ENCODE results near the gene RNF115.

Gene RNF115

DNA sequence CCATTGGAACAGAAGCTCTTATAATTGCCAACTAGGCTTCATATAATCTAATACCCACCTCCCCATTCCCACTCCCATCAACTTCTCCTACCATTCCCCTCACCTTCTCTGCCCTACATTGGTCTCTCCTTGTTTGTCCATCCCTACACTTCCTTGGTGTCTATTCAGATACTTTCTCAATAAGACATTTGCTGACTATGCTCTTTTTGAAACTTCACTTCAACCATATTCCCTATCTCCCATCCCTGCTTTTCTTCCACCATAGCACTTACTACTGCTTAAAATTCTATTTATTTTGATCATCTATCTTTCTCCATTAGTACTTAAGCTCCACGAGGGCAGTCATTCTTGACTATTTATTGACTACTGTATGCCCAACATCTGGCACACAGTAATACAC is 64.2 kb downstream of the RNF115 start:
- DNase-seq (ENCODE audit: extremely low spot score): no peak
- TF ChIP-seq ELF4 (IDR thresholded peaks at IDR 0.05): no peak
- TF ChIP-seq HDGF (IDR thresholded peaks at IDR 0.05; ENCODE audit: borderline replicate concordance): no peak
- no peak for TF ChIP-seq BHLHE40 (IDR thresholded peaks at IDR 0.05; ENCODE audit: borderline replicate concordance)
- no peak for TF ChIP-seq ARNT (IDR thresholded peaks at IDR 0.05)
- no peak for TF ChIP-seq ZNF384 (IDR thresholded peaks at IDR 0.05)
- ChIA-PET POLR2A (no interaction called here), CTCF (no interaction called here)

DNA sequence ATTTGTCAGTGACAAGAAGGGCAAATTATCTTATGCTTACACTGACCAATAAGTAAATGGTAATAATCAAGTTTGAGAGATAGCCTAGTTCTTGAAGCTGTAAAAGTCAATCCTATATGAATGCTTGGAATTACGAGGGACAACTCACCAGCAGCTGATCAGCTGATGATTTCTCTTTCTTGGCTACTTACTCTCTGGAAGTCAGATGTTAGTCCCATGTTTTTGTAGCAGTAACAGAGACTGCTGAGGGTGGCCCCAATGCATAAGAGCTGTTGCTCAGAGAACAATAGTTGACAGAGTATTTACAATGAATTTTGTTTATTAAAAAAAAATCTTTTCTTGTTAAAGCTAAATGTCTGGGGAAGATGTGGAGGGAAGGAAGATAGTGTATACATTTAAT is 65.3 kb downstream of the RNF115 start:
- CTCF ChIA-PET: no interaction called here
- no peak for DNase-seq (ENCODE audit: extremely low spot score)
- POLR2A ChIA-PET: no interaction called here
- TF ChIP-seq NFRKB (IDR thresholded peaks at IDR 0.05) (no peak), LEF1 (IDR thresholded peaks at IDR 0.05; ENCODE audit: borderline replicate concordance) (no peak), FOXM1 (IDR thresholded peaks at IDR 0.05; ENCODE audit: borderline replicate concordance) (no peak), FOXK2 (IDR thresholded peaks at IDR 0.05) (no peak), CTBP1 (IDR thresholded peaks at IDR 0.05; ENCODE audit: borderline replicate concordance) (no peak), ELF4 (IDR thresholded peaks at IDR 0.05) (no peak), ARNT (IDR thresholded peaks at IDR 0.05) (no peak), TARDBP (IDR thresholded peaks at IDR 0.05) (no peak), ZNF384 (IDR thresholded peaks at IDR 0.05) (no peak), HDGF (IDR thresholded peaks at IDR 0.05; ENCODE audit: borderline replicate concordance) (no peak), L3MBTL2 (conservative IDR thresholded peaks at IDR 0.05) (no peak), SP1 (IDR thresholded peaks at IDR 0.05) (no peak), BHLHE40 (IDR thresholded peaks at IDR 0.05; ENCODE audit: borderline replicate concordance) (no peak), SUZ12 (IDR thresholded peaks at IDR 0.05) (no peak), FOXA1 (IDR thresholded peaks at IDR 0.05) (no peak)
- TF ChIP-seq, protein P1, sequence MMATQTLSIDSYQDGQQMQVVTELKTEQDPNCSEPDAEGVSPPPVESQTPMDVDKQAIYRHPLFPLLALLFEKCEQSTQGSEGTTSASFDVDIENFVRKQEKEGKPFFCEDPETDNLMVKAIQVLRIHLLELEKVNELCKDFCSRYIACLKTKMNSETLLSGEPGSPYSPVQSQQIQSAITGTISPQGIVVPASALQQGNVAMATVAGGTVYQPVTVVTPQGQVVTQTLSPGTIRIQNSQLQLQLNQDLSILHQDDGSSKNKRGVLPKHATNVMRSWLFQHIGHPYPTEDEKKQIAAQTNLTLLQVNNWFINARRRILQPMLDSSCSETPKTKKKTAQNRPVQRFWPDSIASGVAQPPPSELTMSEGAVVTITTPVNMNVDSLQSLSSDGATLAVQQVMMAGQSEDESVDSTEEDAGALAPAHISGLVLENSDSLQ (IDR thresholded peaks at IDR 0.05): no peak

DNA sequence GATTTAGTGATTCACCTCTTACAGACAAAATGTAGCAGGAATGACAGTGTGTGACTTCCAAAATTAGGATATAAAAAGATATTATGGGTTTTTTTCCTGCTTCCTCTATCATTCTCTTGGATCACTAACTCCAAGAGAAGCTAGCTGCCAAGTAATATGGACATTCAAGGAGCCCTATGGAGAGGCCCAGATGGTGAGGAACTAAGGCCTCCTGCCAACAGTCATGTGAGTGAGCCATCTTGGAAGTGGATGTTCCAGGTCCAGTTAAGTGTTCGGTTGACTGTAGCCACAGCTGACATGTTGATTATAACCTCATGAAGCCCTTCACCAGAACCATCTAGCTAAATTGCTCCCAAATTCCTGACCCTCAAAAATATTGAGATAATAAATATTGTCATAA is 65.8 kb downstream of the RNF115 start:
- no peak for TF ChIP-seq HDGF (IDR thresholded peaks at IDR 0.05; ENCODE audit: borderline replicate concordance)
- TF ChIP-seq SP1 (IDR thresholded peaks at IDR 0.05): no peak
- no peak for TF ChIP-seq ARNT (IDR thresholded peaks at IDR 0.05)
- no peak for TF ChIP-seq LEF1 (IDR thresholded peaks at IDR 0.05; ENCODE audit: borderline replicate concordance)
- ChIA-PET CTCF (no interaction called here), POLR2A (no interaction called here)

DNA sequence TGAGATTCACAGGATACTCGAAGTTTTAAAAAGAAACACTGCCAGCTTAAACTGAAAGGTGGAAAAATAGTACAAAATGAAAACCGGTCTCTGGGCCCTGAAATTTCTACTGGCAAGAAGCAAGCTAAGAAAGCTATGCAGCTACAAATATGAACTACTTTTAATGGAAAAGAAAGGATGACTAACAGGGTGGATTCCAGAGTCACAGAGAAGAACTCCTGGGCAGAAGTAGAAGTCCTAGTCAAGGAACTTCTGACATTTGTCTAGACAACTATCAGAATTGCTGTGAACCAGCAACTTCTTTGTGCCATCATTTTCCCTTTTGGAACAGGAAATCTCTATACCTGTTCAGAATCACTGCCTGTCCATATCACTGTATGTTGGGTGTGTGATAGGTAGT is 66.5 kb downstream of the RNF115 start:
- no peak for TF ChIP-seq ARNT (IDR thresholded peaks at IDR 0.05)
- no peak for TF ChIP-seq FOXA1 (IDR thresholded peaks at IDR 0.05)
- TF ChIP-seq SP1 (IDR thresholded peaks at IDR 0.05): no peak
- no peak for TF ChIP-seq NFRKB (IDR thresholded peaks at IDR 0.05)
- TF ChIP-seq HDGF (IDR thresholded peaks at IDR 0.05; ENCODE audit: borderline replicate concordance): no peak
- no peak for TF ChIP-seq BHLHE40 (IDR thresholded peaks at IDR 0.05; ENCODE audit: borderline replicate concordance)
- no peak for TF ChIP-seq FOXK2 (IDR thresholded peaks at IDR 0.05)
- no peak for TF ChIP-seq CTBP1 (IDR thresholded peaks at IDR 0.05; ENCODE audit: borderline replicate concordance)
- POLR2A ChIA-PET: no interaction called here
- CTCF ChIA-PET: interaction anchor here (0.7 kb wide), 1 partner anchor 170 kb away, joined by 3 read pairs; the partner anchor contains the start of gene RBM8A
- DNase-seq (ENCODE audit: extremely low spot score): no peak

More for the DNA sequence above, 65.8 kb downstream of the RNF115 start:
- no peak for DNase-seq (ENCODE audit: extremely low spot score)

DNA sequence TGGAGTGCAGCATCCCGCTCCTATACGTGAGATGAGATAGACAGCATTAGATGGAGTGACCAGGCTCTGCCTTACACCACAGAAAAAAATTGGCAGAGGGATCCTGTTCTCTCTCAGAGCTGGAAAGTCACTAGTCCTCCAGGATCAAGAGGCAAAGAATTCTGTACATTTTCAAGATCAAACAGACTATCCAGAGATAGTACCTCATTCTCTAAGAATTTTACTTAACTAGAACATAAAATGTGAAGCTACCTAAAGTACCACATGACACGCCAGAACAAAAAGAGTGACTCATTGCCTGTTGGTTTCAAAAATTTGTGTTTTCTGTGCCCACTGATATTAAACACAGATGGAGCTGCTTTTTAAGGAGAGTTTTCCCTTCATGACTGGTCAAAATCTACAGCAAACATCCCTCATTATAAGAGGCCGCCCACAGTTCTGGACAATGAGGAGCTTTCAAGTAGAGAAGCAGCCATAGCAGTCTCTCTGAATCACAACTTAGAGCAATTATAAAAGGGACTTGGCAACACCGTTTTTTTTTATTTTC is 72.3 kb downstream of the RNF115 start:
- ChIA-PET POLR2A (no interaction called here), CTCF (interaction anchor here (0.9 to 1.2 kb wide), 2 partner anchors 14 to 31 kb away, joined by 3 to 5 read pairs; no protein-coding TSS in a partner anchor)
- no peak for DNase-seq (ENCODE audit: extremely low spot score)
- no peak for TF ChIP-seq L3MBTL2 (conservative IDR thresholded peaks at IDR 0.05)
- TF ChIP-seq SUZ12 (IDR thresholded peaks at IDR 0.05): no peak
- TF ChIP-seq HDGF (IDR thresholded peaks at IDR 0.05; ENCODE audit: borderline replicate concordance): no peak
- no peak for TF ChIP-seq TARDBP (IDR thresholded peaks at IDR 0.05)
- no peak for TF ChIP-seq SP1 (IDR thresholded peaks at IDR 0.05)
- TF ChIP-seq, protein P1 (IDR thresholded peaks at IDR 0.05): no peak
- no peak for TF ChIP-seq FOXM1 (IDR thresholded peaks at IDR 0.05; ENCODE audit: borderline replicate concordance)
- no peak for TF ChIP-seq NFRKB (IDR thresholded peaks at IDR 0.05)
- TF ChIP-seq ARNT (IDR thresholded peaks at IDR 0.05): no peak
- no peak for TF ChIP-seq CTBP1 (IDR thresholded peaks at IDR 0.05; ENCODE audit: borderline replicate concordance)
- no peak for TF ChIP-seq ELF4 (IDR thresholded peaks at IDR 0.05)
- TF ChIP-seq BHLHE40 (IDR thresholded peaks at IDR 0.05; ENCODE audit: borderline replicate concordance): no peak
- no peak for TF ChIP-seq FOXA1 (IDR thresholded peaks at IDR 0.05)
- no peak for TF ChIP-seq ZNF384 (IDR thresholded peaks at IDR 0.05)
- no peak for TF ChIP-seq LEF1 (IDR thresholded peaks at IDR 0.05; ENCODE audit: borderline replicate concordance)
- TF ChIP-seq FOXK2 (IDR thresholded peaks at IDR 0.05): no peak

DNA sequence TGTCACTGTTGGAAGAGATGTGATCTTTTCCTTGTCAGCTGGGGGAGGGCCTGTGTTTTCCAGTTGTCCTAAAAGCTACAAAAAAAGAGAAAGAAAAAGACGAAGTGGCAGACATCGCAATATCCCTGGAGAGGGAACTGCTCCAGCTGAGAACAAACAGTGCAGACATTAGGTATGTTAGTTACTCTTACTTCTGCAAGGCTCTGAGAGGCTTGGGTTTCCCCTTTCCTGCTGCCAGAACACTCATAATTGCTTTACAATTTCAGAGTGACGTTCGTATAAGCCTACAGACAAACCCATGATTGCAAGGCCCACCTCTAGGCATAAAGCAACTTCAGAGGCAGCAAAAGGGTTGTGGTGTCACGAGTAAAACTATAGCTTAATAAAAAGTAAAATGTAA is 73.5 kb downstream of the RNF115 start:
- TF ChIP-seq ELF4 (IDR thresholded peaks at IDR 0.05) (no peak), SP1 (IDR thresholded peaks at IDR 0.05) (no peak), TARDBP (IDR thresholded peaks at IDR 0.05) (no peak), SUZ12 (IDR thresholded peaks at IDR 0.05) (no peak), L3MBTL2 (conservative IDR thresholded peaks at IDR 0.05) (no peak), BHLHE40 (IDR thresholded peaks at IDR 0.05; ENCODE audit: borderline replicate concordance) (no peak), ZNF384 (IDR thresholded peaks at IDR 0.05) (no peak), ARNT (IDR thresholded peaks at IDR 0.05) (no peak), CTBP1 (IDR thresholded peaks at IDR 0.05; ENCODE audit: borderline replicate concordance) (no peak), LEF1 (IDR thresholded peaks at IDR 0.05; ENCODE audit: borderline replicate concordance) (no peak), NFRKB (IDR thresholded peaks at IDR 0.05) (no peak), FOXM1 (IDR thresholded peaks at IDR 0.05; ENCODE audit: borderline replicate concordance) (no peak), FOXK2 (IDR thresholded peaks at IDR 0.05) (no peak), FOXA1 (IDR thresholded peaks at IDR 0.05) (no peak), HDGF (IDR thresholded peaks at IDR 0.05; ENCODE audit: borderline replicate concordance) (no peak)
- TF ChIP-seq, protein P1 (IDR thresholded peaks at IDR 0.05): no peak
- POLR2A ChIA-PET: no interaction called here
- CTCF ChIA-PET: interaction anchor here (1.2 kb wide), 1 partner anchor 12 kb away, joined by 5 read pairs; no protein-coding TSS in a partner anchor
- DNase-seq (ENCODE audit: extremely low spot score): no peak
